ENCODE results near the gene ZDHHC11.
"Not testable (repeated sequence)": the region's sequence is repeated elsewhere in the genome, so short reads cannot be mapped to it uniquely, and the experiment has no call there.

The ZDHHC11 gene

GRCh38 chr5:758698-759053, 92.1 kb downstream of the ZDHHC11 start:
- DNase-seq, result no peak

GRCh38 chr5:757931-758697, 92.7 kb downstream of the ZDHHC11 start:
- no peak for DNase-seq

- DNase-seq, result no peak
Measured at GRCh38 chr5:757346-757930, 93.3 kb downstream of the ZDHHC11 start.

GRCh38 chr5:756865-757345, 93.9 kb downstream of the ZDHHC11 start:
- DNase-seq, result no peak

GRCh38 chr5:756171-756570, 94.6 kb downstream of the ZDHHC11 start:
- no peak for DNase-seq

- not testable (repeated sequence) for DNase-seq
Measured at GRCh38 chr5:754143-754632, 96.6 kb downstream of the ZDHHC11 start.

GRCh38 chr5:753567-754142, 97.1 kb downstream of the ZDHHC11 start:
- DNase-seq, result not testable (repeated sequence)

GRCh38 chr5:752532-753115, 98.2 kb downstream of the ZDHHC11 start:
- DNase-seq, result not testable (repeated sequence)

- not testable (repeated sequence) for DNase-seq
Measured at GRCh38 chr5:751992-752391, 98.8 kb downstream of the ZDHHC11 start.

- DNase-seq, result no peak
Measured at GRCh38 chr5:751496-751895, 99.3 kb downstream of the ZDHHC11 start.

GRCh38 chr5:750226-750625, 100.6 kb downstream of the ZDHHC11 start:
- not testable (repeated sequence) for DNase-seq

- DNase-seq, result no peak
Measured at GRCh38 chr5:749101-749670, 101.6 kb downstream of the ZDHHC11 start.

GRCh38 chr5:748011-748980, 102.5 kb downstream of the ZDHHC11 start:
- not testable (repeated sequence) for DNase-seq

- DNase-seq, result not testable (repeated sequence)
Measured at GRCh38 chr5:747303-747844, 103.4 kb downstream of the ZDHHC11 start.

- DNase-seq, result no peak
Measured at GRCh38 chr5:746258-746761, 104.5 kb downstream of the ZDHHC11 start.
